ENCODE results near the gene CTNNBL1. TPM values are rescaled to one million over a fixed set of nuclear protein-coding genes. Genes with fewer than 3 reads are reported as not detected.

CTNNBL1 gene
- total and polyA plus RNA-seq, 2 of the 4 experiments (the other 2 are of a cell fraction) = 29.9 to 34.1 TPM

DNA sequence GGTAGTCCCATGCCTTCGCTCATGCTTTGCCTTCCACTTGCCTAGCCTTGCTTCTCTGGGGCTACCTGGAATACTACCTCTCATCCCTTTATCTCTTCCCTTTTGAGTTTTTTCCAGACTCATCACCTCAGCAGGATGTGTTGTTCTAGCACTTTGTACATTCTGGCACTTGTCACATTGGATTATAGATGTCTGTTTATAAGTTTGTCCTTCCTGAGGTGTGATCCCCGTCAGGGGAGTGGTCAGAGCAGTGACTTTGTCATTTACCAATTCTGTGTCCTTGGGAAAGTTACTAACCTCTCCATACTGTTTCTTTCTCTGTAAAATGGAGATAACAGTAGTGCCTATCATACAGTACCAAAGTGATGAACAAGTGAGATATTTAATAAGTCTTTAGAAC, 66.5 kb downstream of the CTNNBL1 start:
- Histone ChIP-seq H3K4me2 (ENCODE audit: low read depth, low read length) (no peak overlapping the region), H2BK20ac (ENCODE audit: low read depth, low read length) (no peak overlapping the region), H2AK5ac (ENCODE audit: low read depth, low read length) (no peak overlapping the region), H3K4ac (ENCODE audit: low read depth, low read length) (no peak overlapping the region), H2BK120ac (ENCODE audit: low read depth, low read length) (no peak overlapping the region), H2AFZ (replicated peaks; ENCODE audit: low read length, poor library complexity) (no peak overlapping the region), H4K8ac (ENCODE audit: low read depth in 2 of 2, low read length in 2 of 2) (no peak overlapping the region), H3K36me3 (ENCODE audit: control insufficient read depth, insufficient read depth, low read length) (peaks cover 7% of the 10 kb centered on the region), H3K27me3 (ENCODE audit: control insufficient read depth, insufficient read depth, low read length) (no peaks in the 10 kb centered on the region), H2BK15ac (ENCODE audit: low read depth, low read length) (no peak overlapping the region), H3K4me3 (ENCODE audit: insufficient read depth, low read depth, low read length) (no peak overlapping the region), H3K27ac (ENCODE audit: insufficient read depth, low read length) (no peak overlapping the region), H2BK5ac (ENCODE audit: low read depth, low read length, poor library complexity, severe bottlenecking) (no peak overlapping the region), H3K23ac (ENCODE audit: low read depth, low read length) (no peak overlapping the region), H4K91ac (ENCODE audit: insufficient read depth, low read depth, low read length) (no peak overlapping the region), H3K18ac (ENCODE audit: low read depth, low read length) (no peak overlapping the region), H3K56ac (ENCODE audit: extremely low read depth, insufficient read depth, low read length) (no peak overlapping the region), H2AK9ac (replicated peaks; ENCODE audit: low read depth, low read length, poor library complexity) (no peak overlapping the region), H3K9me1 (ENCODE audit: insufficient read depth, low read length) (no peaks in the 10 kb centered on the region; the same call in 1 of the 2 replicates), H4K5ac (ENCODE audit: low read depth, low read length) (no peak overlapping the region), H3K9me3 (ENCODE audit: control insufficient read depth, insufficient read depth, low read length) (no peaks in the 10 kb centered on the region), H4K20me1 (ENCODE audit: insufficient read depth, low read length) (no peaks in the 10 kb centered on the region), H3K4me1 (ENCODE audit: control insufficient read depth, insufficient read depth, low read length) (peaks cover 2% of the 10 kb centered on the region; the same call in 1 of the 2 replicates), H3K79me1 (ENCODE audit: low read depth in 1 of 2, low read length in 2 of 2) (no peaks in the 10 kb centered on the region; a peak in 1 of 4 replicates), H3K9ac (ENCODE audit: low read depth, low read length) (no peak overlapping the region), H3K14ac (replicated peaks; ENCODE audit: low read depth, low read length) (no peak overlapping the region)
- CTCF ChIA-PET = no interaction called here
- no CpG with 5 or more reads among the region's 2 CpGs for WGBS, 2 experiments (ENCODE audit: extremely low coverage in 2 of 2, insufficient read length in 1 of 2)
- BruUV-seq (replicated peaks) = no TSS peak
- POLR2A ChIA-PET (ENCODE audit: unreplicated experiment) = interaction anchor here (0.6 kb wide), 2 partner anchors 18 to 145 kb away, joined by 3 to 5 read pairs; no protein-coding TSS in a partner anchor
- no peak for TF ChIP-seq MAFK (IDR thresholded peaks at IDR 0.05; ENCODE audit: low read depth, low read length)
- TF ChIP-seq, protein P1, sequence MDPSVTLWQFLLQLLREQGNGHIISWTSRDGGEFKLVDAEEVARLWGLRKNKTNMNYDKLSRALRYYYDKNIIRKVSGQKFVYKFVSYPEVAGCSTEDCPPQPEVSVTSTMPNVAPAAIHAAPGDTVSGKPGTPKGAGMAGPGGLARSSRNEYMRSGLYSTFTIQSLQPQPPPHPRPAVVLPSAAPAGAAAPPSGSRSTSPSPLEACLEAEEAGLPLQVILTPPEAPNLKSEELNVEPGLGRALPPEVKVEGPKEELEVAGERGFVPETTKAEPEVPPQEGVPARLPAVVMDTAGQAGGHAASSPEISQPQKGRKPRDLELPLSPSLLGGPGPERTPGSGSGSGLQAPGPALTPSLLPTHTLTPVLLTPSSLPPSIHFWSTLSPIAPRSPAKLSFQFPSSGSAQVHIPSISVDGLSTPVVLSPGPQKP (IDR thresholded peaks at IDR 0.05; ENCODE audit: borderline replicate concordance, low read depth, low read length) = no peak
- no peak for TF ChIP-seq SMC3 (IDR thresholded peaks at IDR 0.05; ENCODE audit: low read depth, low read length)
- TF ChIP-seq POLR2A (IDR thresholded peaks at IDR 0.05; ENCODE audit: low read depth, low read length) = no peak
- TF ChIP-seq BHLHE40 (IDR thresholded peaks at IDR 0.05; ENCODE audit: low read depth, low read length) = no peak
- TF ChIP-seq MAZ (IDR thresholded peaks at IDR 0.05; ENCODE audit: borderline replicate concordance, low read depth, low read length) = no peak
- in situ Hi-C loops (cut with MboI; ENCODE audit: low sequenced_read_pairs) (no loop called here), dilution Hi-C loops (cut with HindIII; ENCODE audit: low sequenced_read_pairs, unreplicated experiment) (no loop called here), intact Hi-C loops (cut with micrococcal nuclease) (no loop called here)
- ATAC-seq (ENCODE audit: low read depth) (no peak), DNase-seq (no peak)
